ENCODE results near the gene ZCCHC24. TPM values are rescaled to one million over a fixed set of nuclear protein-coding genes. Genes with fewer than 3 reads are reported as not detected.

The ZCCHC24 gene
- total and polyA plus RNA-seq, 12 donors, result 5.8 to 49.0 (median 24.8) TPM

DNA sequence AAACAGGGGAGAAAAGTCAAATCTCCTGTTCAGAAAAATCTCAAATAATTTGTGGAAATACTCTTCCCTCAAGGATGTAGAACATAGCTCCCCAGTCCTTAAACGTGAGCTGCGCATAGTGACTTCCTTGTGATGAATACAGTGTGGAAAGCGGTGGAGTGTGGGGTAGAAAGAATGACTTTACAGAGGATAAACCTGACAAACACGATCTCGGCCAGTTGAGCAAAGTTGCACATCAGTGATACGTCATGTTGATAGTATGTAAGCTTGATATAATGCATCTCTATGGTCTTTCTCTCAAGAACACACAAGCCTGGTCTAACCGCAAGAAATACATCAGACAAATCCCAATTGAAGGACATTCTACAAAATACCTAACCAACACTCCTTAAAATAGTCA lies 32.0 kb upstream of the ZCCHC24 start:
- 76 to 89% (median 85%) methylated on average over 7 of the region's 7 CpGs for WGBS, 4 donors
- Histone ChIP-seq H3K27me3 (no peaks in the 10 kb centered on the region), H3K4me3 (no peak overlapping the region), H3K27ac (no peak overlapping the region), H3K4me1 (replicated peaks in 1 of 2) (peaks cover 4 to 9% of the 10 kb centered on the region in 2 donors), H3K9me3 (replicated peaks in 1 of 3) (no peaks in the 10 kb centered on the region), H3K36me3 (replicated peaks in 1 of 2) (no peaks in the 10 kb centered on the region)
- intact Hi-C loops (cut with DNase I), result no loop called here
- no peak for TF ChIP-seq POLR2A (IDR thresholded peaks at IDR 0.05)
- TF ChIP-seq, protein P1, sequence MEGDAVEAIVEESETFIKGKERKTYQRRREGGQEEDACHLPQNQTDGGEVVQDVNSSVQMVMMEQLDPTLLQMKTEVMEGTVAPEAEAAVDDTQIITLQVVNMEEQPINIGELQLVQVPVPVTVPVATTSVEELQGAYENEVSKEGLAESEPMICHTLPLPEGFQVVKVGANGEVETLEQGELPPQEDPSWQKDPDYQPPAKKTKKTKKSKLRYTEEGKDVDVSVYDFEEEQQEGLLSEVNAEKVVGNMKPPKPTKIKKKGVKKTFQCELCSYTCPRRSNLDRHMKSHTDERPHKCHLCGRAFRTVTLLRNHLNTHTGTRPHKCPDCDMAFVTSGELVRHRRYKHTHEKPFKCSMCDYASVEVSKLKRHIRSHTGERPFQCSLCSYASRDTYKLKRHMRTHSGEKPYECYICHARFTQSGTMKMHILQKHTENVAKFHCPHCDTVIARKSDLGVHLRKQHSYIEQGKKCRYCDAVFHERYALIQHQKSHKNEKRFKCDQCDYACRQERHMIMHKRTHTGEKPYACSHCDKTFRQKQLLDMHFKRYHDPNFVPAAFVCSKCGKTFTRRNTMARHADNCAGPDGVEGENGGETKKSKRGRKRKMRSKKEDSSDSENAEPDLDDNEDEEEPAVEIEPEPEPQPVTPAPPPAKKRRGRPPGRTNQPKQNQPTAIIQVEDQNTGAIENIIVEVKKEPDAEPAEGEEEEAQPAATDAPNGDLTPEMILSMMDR (IDR thresholded peaks at IDR 0.05), result no peak
- DNase-seq, result no peak

DNA sequence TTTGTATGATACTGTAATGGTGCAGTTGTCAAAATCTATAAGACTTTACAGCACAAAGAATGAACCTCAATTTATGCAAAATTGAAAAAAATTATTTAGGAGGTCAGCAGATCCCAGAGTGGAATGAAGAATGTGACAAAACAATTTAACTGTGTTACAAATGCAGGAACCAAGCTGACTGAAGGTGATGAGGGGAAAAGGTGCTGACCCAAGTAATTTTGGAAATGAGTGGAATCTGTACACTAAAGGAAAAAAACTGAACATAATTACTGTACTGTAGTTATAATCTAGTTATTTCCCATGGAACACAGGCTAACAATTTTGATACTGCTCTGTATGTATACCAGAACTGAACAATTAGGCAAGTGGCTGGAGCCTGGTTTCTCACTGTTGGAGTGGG lies 31.2 kb upstream of the ZCCHC24 start:
- H3K4me3 ChIP-seq, result no peak overlapping the region
- no peaks in the 10 kb centered on the region for H3K36me3 ChIP-seq (replicated peaks in 1 of 2)
- intact Hi-C loops (cut with DNase I), result no loop called here
- no peak overlapping the region for H3K27ac ChIP-seq
- TF ChIP-seq POLR2A (IDR thresholded peaks at IDR 0.05), result no peak
- TF ChIP-seq, protein P1 (IDR thresholded peaks at IDR 0.05), result no peak
- no peaks in the 10 kb centered on the region for H3K27me3 ChIP-seq
- no peaks in the 10 kb centered on the region for H3K9me3 ChIP-seq (replicated peaks in 1 of 3)
- peaks cover 4 to 9% of the 10 kb centered on the region in 2 donors for H3K4me1 ChIP-seq (replicated peaks in 1 of 2)
- no peak for DNase-seq

DNA sequence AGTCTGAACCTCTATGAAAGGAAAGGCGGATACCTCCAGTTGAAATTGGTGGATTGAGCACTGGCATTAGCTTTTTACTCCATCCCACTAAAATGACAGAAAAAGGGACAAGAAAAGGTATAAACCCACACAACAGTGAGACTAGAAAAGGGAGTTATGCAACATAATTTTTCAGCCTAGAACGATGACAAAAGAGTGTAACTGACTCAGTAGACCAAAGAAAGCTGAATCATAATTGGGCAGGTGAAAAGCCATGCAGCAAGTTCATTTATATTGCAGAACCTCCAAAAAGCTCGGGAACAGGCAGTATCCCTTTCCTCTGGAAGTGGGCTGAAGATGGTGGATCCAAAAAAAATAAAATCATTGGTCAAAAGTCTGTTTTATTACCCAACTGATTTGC lies 30.5 kb upstream of the ZCCHC24 start:
- DNase-seq, result no peak
- intact Hi-C loops (cut with DNase I), result no loop called here
- Histone ChIP-seq H3K27ac (no peak overlapping the region), H3K36me3 (replicated peaks in 1 of 2) (no peaks in the 10 kb centered on the region), H3K27me3 (no peaks in the 10 kb centered on the region), H3K4me3 (no peak overlapping the region), H3K4me1 (replicated peaks in 1 of 2) (peaks cover 4 to 9% of the 10 kb centered on the region in 2 donors), H3K9me3 (replicated peaks in 1 of 3) (no peaks in the 10 kb centered on the region)
- no peak for TF ChIP-seq POLR2A (IDR thresholded peaks at IDR 0.05)
- TF ChIP-seq, protein P1 (IDR thresholded peaks at IDR 0.05), result no peak
- 79 to 83% (median 81%) methylated on average over 3 of the region's 3 CpGs for WGBS, 4 donors

DNA sequence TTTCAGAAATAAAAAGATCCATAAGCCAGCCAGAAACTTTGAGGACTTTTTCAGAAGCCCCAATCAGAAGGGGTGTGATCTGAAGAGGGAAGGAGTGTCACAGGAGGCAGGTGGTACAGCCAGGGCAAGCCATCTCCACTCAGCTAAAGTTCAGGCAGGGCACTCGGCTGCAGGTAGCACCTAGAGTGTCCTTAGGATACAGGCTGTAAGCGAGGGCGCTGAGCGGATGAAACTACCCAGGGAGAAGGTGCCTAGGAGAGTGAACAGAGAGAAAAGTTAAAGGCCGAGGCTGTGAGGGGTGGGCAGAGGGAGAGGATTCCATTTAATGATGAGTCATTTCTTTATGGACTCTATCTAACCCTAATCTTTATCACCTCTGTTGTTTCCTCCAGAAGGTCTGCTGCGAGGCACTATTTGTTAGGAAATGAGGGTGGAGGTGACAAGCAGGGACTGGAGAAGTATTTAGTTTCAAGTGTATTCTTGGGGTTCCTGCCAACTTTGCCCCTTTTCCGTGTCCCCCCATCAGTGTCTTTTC lies 29.8 kb upstream of the ZCCHC24 start:
- no peaks in the 10 kb centered on the region for H3K27me3 ChIP-seq
- H3K9me3 ChIP-seq (replicated peaks in 1 of 3), result no peaks in the 10 kb centered on the region
- H3K27ac ChIP-seq, result no peak overlapping the region
- H3K4me1 ChIP-seq (replicated peaks in 1 of 2), result peaks cover 4 to 9% of the 10 kb centered on the region in 2 donors
- 85 to 92% (median 89%) methylated on average over 7 of the region's 7 CpGs for WGBS, 4 donors
- H3K36me3 ChIP-seq (replicated peaks in 1 of 2), result no peaks in the 10 kb centered on the region
- DNase-seq, result no peak
- no peak overlapping the region for H3K4me3 ChIP-seq
- no peak for TF ChIP-seq POLR2A (IDR thresholded peaks at IDR 0.05)
- TF ChIP-seq, protein P1 (IDR thresholded peaks at IDR 0.05), result no peak
- intact Hi-C loops (cut with DNase I), result no loop called here
